LoVo (cell line): ENCODE measurements around the gene ZNF100.
"Not testable (repeated sequence)": the region's sequence is repeated elsewhere in the genome, so short reads cannot be mapped to it uniquely, and the experiment has no call there.

Experiments used
- DNase-seq: peaks from one replicate; pipeline ENCODE4 v3.0.0-alpha.2; 2016; ENCODE audit warnings: low spot score

The ZNF100 gene

DNA sequence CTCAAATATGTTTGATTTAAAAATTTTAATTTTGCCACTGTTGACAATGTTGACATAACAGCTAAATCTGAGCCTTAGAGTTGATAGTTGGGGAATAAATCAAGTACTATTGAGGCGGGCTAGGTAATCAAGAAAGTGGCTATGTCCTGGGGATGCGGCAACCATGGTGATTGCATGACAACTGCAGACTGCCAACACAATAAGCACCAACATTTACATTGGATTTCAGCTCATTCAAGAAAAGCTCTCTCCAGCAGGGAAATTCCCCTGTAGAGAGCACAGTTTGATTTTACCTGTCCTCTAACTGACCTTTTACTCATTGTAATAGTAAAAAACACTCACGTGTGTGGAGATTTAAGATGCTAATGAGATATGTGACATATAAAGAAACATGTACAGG is 63.1 kb downstream of the ZNF100 start:
- no peak for DNase-seq

DNA sequence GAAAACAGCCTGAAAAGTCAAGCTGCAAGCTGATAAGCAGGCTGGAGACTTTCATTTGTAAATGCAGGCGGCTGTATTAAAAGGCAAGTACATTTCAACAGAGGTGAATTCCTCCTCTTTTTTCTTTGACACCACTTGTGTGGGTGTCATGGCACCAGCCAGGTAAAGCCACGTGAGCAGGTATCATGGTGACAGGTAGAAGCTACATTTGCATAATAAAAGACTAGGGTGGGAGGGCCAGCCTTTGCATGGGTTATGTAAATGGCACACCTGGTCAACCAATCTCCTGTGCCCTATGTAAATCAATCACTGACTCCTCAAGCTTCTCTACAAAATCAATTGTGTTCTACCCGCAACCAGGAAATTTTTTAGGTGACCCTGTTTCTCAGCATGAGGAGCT is 68.2 kb downstream of the ZNF100 start:
- no peak for DNase-seq

DNA sequence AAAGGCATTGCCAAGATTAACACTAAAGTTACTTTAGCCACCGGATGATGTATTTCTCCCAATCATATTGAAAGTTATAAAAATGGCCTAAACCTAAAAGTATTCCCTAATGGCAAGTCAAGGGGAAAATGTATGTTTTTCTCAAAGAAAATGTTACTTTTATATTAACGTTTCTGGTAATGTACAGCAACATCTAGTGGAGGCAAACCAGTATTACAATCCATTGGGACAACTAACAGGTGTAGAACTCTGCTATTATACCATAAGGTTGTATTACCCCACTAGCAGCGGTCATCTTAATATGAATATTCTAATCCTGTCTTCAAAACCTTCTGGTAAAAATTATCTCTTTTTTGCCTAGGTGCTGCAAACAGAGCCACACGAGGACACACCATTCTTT is 69.2 kb downstream of the ZNF100 start:
- no peak for DNase-seq

DNA sequence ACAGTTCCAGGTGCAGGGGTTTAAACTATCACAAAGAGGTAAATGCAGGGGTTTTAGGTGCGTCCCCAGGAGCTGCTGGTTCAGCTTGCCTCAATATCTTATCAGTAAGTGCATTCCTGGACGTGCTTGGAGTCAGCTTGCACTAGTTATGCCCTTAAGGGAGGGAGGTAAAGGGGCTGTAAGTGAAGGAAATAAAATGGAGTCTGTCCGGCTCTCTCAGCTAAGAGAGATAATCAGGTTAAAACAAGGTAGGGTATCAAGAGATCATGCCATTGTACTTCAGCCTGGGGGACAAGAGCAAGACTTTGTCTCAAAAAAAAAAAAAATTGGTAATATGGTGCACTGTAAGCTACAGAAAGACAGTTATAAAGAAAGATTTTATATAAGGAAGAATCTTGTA is 69.7 kb downstream of the ZNF100 start:
- no peak for DNase-seq

DNA sequence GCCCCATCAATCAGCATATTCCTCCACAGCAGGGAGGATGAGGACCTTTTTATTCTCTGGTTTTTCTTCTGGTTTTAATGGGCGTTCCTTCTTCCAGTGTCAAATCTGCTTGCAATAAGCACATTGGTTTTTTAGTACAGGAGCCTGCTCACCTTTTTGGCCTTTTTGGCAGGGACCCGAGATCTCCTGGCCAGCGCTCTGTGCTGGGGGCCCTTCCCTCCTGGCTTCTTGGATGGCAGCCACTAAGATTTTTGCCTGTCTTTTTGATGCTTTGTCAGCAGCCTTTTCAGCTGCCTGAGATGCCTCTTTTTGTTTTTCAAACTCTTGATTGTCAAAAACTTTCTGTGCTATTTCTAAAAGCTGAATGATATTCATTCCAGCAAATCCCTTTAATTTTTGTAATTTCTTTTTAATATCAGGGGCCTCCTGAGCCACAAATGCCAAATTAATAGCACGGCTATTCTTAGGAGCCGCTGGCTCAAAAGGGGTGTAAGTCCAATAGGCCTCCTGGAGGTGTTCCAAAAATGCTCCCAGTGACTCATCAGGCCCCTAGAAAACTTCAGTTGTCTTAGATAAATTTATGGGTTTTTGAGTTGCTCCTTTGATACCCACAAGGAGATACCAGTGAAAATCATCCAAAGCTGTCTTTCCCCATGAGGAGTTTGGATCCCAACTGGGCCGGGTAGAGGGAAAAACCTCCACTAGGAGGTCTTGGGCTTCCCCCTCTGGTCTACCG is 73.0 kb downstream of the ZNF100 start:
- DNase-seq = no peak

DNA sequence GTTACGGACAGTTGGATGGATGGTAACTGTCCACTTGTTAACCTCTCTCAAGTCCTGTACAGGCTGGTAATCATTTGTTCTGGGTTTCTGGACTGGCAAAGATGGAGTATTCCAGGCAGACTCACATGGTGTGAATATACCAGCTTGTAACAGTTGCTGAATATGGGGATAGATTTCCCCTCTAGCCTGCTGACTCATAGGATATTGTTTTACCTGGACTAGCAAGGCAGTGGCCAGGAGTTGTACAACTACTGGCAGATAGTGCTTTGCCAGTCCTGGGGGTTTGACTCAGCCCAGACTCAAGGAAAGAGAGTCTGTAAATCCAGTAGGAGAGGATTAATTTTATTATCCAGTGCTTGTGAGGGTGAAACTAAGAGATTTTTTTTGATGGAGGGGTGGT is 74.0 kb downstream of the ZNF100 start:
- no peak for DNase-seq

DNA sequence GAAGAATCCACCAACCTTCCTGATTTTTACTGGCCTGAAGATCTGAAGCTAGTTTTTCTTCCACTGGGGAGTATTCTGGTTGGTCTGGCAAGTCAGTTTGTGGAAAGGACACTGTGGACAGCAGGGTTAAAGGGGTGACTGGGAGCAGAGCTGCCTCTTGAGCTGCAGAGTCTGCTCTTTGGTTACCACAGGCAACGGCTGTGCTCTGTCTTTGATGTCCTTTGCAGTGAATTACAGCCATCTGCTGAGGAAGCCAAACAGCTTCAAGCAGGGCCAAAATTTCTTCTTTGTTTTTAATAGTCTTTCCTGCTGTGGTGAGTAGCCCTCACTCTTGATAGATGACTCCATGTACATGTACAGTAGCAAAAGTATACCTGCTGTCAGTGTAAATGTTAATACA is 75.7 kb downstream of the ZNF100 start:
- no peak for DNase-seq

DNA sequence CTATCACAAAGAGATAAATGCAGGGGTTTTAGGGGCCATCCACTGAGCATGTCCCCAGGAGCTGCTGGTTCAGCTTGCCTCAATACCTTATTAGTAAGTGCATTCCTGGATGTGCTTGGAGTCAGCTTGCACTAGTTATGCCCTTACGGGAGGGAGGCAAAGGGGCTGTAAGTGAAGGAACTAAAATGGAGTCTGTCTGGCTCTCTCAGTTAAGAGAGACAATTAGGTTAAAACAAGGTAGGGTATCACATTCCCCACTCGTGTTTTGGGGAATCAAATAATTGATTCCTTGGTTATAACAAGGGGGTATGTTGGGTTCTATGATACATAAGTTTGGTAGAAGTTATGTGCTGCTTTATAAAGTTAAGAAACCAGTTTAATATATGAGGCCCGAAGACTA is 78.9 kb downstream of the ZNF100 start:
- no peak for DNase-seq

DNA sequence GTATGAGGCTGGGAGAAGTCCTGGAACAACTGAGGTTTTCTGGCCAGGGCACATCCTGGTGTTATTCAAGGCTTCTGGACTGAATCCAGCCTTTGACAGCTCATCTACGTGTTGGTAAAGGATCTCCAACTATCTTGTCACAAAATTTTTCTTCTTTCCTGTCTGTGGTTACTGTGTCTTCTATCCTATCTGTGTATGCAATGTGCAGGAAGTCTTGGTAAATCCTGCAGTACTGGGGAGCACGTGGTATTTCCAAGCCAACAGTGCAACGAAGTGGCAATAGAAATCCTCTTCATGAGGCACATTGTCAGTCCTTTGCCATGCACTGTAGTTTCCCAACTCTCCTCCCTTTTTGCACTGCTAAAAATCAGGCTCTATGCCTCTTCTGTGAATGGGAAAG is 86.7 kb downstream of the ZNF100 start:
- no peak for DNase-seq

DNA sequence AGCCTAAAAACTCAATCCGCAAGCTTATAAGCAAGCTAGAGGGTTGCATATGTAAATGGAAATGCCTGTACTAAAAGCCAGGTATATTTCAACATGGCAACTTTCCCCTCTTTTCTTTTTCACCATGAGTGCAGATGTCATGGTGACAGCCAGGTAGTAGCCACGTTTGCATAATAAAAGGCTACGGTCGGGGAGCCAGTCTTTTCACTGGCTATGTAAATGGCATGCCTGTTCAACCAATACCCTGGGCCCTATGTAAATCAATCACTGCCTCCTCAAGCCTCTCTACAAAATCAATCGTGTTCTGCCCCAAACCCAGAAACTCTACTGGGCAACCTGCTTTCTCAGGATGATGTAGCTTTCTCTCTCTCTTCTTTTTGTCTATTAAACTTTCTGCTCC is 87.4 kb downstream of the ZNF100 start:
- no peak for DNase-seq

DNA sequence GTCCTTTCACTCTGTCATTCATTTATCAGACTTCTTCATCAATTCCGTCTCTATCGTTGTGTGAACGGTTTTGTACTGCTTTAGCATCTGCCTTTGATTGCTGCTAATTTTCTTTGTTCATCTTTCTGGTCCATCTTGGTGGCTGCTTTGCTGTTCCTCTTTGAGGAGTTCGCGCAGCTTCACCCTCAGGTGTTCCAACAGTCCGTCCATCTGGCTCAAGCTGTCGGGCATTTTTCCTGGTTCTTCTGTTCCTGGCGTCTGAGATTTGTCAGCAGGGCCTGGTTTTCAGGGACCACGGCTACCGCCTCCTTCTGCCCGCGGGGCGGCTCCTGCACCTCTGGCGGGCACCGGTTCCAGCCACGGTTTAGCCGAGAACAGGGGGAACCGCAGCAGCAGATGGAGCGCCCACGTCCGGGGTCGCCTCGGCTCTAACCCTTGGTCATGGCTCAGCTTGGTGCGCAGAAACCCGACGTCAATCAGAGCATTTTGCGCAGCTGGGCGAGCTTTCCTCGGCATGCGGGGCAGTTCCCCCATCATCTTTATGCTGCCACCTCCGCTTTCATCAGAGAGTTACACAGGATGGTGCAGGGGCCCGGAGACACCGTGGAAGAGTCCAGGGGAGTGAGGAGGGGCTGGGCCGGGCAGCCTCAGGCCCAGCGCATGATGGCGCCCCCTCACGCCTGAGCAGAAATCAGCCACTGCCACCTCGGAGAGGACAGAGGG is 89.5 kb downstream of the ZNF100 start:
- no peak for DNase-seq

DNA sequence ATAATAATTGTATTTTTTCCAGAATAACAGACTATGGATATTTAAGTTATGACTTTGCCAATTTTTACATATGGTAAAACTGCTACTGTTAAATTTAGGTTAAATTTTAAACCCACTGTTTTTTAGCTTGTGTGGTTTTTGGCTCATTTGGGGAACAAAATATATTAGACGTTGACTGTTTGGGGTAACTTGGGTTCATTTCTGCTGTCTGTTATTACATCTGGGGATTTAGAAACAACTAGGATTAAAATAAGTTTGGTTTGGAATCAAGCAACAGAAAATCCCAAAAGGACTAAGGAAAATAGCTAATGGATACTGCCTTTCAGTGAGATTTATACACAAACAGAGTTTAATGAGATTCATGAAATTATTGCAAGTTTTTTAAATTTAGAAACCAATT is 92.9 kb downstream of the ZNF100 start:
- DNase-seq = no peak

DNA sequence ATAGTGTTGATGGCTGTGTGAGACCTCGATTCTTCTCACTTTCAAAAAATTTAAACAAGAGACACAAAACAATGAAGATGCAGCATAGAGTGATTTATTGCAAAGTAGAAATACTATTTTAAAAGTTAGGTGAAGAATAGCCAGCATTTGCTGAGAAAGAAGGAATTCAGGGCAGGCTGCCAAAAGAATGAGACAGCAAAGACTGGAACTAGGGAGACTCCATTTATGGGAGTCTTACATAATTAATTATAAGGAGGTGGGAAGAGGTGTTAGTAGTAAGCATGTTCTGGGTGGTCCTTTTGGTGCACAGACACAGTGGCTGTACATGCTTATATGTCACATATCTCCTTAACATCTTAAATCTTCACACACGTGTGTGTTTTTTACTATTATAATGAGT is 93.9 kb downstream of the ZNF100 start:
- not testable (repeated sequence) for DNase-seq
